HG02763 (cell line): ENCODE results near the gene TTC34.

ENCODE experiments used
- ATAC-seq: cut with Tn5 transposase; IDR thresholded peaks from one replicate; pipeline ENCODE4 v1.9.1; 2021; ENCODE audit warnings: mild to moderate bottlenecking, moderate library complexity; ENCODE audit not compliant: unreplicated experiment

Gene TTC34

DNA sequence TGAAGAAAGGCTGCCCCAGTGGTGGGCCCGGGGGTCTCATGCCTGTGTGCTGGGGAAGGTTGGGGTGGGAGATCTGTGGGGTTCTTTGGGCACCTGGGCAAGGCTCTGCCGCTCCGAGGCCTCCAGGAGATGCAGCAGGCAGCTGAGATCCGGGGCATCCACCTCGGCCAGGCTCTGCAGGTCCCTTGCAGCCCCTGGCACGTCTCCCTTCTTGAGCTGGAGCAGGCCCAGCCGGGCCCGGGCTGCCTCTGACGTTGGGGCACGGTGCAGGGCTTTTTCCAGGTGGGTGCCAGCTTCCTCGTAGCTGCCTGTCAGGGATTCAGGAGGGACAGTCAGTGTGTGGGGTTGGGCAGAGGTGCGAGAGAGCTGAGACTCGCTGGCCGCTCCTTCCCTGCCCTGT lies 157.3 kb downstream of the TTC34 start:
- no peak for ATAC-seq

DNA sequence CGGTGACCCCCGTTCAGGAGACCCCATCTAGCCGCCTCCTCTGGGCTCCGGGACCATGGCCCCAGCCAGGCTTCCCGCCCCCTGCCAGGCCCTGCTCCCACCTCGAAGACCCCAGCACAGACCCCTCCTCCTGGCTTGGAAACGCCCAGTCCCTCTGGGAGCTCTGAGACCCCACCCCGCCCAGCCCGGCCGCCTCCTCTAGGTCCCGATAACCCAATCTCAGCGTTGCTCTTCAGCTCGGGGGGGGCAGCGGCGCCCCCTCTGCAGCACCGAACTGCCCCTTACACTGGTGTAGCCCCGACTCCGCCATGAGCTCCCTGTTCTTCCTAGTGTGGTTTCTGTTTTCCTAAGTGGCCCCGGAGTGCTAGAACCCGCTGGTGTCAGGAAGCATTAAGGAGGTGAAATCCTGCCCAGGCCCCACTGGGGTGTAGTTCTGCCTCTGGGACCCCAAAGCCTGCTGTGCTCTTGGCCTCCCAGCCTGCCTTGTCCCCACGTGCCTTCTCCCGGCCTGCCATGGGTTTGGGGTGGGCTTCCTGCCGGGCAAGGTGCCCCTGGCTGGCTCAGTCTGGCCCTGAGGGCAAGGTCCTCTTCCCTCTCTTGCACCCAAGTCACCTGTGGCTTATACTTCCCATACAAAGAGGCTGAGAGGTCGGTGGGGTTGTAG lies 157.9 kb downstream of the TTC34 start:
- no peak for ATAC-seq

DNA sequence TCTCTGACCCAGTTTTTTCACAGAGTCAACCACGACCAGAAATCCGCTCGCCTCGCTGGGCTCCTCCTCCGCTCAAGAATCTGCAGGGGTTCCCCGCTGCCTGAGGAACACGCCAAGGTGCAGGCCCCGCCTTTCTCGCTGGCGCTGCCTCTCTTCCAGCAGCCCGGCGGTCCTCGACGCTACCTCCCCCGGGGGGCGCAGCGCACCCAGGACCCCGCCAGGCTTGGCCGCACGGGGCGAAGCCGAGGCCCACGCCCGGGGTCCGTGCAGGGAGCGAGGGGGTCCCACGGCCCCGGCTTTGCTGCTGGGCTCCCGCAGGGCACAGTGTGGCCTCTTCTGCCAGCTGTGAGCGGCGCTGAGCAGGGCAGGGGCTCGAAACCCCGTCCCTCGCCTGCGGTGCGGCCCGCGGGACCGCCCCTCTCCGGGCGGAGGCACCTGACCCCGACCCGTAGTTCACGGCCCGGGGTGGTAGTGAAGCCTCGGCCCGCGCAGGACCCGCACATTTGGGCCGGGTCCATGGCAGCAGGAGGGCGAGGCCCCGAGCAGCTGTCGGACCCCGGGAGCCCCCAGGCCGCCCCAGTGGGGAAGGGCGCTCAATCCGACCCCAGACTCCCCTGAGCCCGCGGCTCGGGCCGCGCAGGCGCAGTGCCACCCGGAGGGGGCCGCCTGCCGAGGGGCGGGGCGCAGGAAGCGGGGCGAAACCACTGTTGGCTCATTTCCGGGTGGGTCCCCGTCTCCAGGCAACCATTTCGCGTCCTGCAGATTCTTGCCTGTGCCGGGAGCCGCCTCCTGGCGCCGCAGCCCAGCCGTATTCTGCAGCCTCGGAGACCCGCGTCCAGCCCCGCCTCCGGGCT lies 158.7 kb downstream of the TTC34 start:
- ATAC-seq: peak; percentile 74

DNA sequence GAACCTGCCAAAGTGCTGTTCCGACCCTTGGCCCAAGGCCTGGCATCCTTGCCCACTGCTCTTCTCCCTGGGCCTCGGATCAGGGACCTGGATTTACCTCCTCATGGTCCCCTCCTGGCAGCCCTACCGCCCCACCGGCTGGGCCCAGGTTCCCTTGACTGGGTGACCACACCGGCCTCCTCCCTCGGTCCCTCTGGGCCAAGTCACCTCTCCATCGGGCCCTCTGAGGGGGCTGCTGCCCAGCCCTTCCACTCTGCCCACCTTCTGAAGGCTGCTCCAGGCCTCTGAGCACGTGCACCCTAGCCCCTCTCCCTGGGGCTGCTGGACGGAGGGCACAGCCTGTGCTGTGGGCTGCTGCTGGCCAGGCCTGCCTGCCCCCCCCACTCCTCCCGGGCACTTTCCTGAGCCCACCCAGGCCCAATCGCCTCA lies 159.3 kb downstream of the TTC34 start:
- no peak for ATAC-seq

- no peak for ATAC-seq
Measured at GRCh38 chr1:2641381-2642130, 159.9 kb downstream of the TTC34 start.

GRCh38 chr1:2640626-2641025 lies 160.9 kb downstream of the TTC34 start:
- ATAC-seq: no peak

DNA sequence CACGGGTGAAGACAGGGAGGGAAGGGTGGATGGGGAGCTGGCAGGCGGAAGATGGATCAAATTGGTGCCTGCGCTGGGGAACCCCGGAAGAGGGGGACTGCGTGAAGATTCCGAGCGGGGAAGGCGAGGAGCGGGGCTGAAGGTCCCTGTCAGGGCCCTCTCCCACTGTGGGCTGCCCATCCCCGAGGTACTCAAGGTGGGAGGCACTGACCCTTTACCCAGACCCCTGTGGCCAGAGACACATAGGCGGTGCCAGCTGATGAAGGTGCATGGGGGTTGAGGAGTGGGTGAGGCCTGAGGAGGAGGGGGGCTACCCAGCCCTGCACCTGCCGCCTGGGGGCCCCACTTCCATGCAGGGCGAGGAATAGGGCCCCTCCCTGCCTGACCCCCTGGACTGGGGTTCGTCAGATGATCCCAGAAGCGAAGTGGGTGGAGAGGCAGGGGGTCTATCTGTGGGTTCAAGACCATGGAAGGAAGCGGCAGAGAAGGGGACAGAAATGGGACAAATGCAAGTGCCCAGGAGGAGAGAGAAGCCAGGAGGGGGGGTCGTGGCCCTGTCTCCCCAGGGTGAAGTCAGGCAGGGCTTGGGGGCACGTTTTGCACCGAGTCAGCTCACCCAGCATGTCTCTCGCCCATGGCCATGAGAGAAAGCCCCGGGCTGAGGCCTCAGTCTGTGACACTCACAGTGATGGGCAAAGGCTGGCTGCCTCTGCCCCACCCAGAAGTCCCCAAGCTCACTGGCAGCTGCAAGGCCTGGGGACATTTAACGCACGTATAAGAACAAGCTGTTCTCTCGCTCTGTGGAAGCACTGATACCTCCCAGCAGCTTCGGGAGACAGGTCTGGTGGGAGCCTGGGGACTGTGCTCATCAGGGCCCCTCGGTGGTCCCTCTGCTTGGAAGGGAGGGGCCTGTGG lies 161.6 kb downstream of the TTC34 start:
- no peak for ATAC-seq

- ATAC-seq: no peak
Measured at GRCh38 chr1:2639203-2639602, 162.3 kb downstream of the TTC34 start.

DNA sequence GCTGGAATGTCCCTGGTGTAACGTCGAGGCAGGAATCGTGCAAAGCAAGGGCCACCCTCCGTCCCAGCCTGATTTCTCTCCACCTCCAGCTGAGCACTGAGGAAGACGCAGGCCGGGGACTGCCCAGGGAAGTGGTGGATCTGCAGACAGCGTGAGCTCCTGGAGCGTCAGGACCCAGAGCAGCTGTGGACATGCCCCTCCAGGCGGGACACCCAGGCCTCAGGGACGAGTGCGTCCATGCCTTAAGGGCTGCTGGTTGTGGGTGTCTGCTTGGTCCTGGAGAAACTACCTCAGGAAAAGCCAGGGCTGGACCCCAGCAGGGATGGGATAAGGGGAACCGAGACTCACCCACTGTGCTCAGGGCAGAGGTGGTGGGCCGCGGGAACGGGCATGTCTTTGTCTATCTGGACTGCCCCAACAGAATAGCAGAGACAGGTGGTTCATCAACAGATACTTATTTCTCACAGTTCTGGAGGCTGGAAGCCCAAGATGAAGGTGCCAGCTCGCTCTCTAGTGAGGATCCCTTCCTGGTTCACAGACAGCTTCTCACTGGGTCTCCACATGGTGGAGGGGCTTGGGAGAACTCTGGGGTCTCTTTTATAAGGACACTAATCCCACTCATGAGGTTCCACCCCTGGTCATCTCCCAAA lies 162.9 kb downstream of the TTC34 start:
- no peak for ATAC-seq

- no peak for ATAC-seq
Measured at GRCh38 chr1:2637442-2638145, 163.9 kb downstream of the TTC34 start.

GRCh38 chr1:2636733-2637132 lies 164.8 kb downstream of the TTC34 start:
- ATAC-seq: no peak

DNA sequence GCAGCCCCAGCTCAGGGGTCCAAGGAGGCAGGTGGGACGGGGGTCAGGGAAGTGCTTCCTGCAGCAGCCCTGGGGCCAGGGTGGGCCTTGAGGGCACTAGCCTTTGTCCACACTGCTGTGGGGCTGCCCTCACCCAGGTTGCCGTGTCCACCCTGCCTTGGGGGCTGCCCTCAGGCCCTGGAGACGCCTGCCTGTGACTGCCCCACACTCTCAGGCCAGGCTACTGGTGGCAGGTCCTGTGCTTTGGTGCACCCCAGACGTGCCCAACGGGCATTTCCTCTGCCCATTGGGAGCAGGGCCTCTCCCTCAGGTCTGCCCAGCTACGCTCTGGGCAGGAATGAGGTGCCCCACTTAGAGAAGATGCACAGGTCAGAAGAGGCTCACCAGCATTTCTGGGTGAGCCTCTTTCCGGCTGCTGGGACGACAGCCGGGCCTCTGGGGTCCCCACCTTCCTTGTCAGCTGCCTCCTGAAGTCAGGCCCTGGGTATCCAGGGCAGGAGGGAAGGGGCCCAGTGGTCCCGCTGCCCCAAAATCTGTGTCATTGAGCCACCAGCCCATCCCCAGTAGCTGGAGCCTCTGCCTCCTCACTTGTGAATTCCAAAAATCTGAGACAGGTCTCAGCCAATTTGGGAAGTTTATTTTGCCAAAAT lies 166.0 kb downstream of the TTC34 start:
- no peak for ATAC-seq

- ATAC-seq: no peak
Measured at GRCh38 chr1:2633936-2634491, 167.5 kb downstream of the TTC34 start.

- ATAC-seq: no peak
Measured at GRCh38 chr1:2633366-2633935, 168.0 kb downstream of the TTC34 start.

- ATAC-seq: no peak
Measured at GRCh38 chr1:2632561-2633361, 168.7 kb downstream of the TTC34 start, which contains the start of gene MMEL1. MMEL1 (minus strand) TSS chr1:2633016; CDS start chr1:2629484, 3,532 bp downstream.

- ATAC-seq: no peak
Measured at GRCh38 chr1:2632051-2632430, 169.5 kb downstream of the TTC34 start.
